Astrocyte (in vitro differentiated cells and primary cell): Measurements from ENCODE around the gene VGLL3.

Source experiments
- EZH2 ChIP-seq: IDR thresholded peaks from 2 replicates; pipeline ENCODE4 v1.6.1; 2012; ENCODE audit warnings: mild to moderate bottlenecking, low read length, inconsistent platforms; ENCODE audit not compliant: insufficient read depth
- TF ChIP-seq, protein P1 (sequence below): IDR thresholded peaks from 2 replicates; pipeline ENCODE4 v1.5.1; 2011; ENCODE audit warnings: low read depth, mild to moderate bottlenecking, inconsistent platforms, low read length, moderate library complexity; ENCODE audit not compliant: insufficient read depth

DNA sequence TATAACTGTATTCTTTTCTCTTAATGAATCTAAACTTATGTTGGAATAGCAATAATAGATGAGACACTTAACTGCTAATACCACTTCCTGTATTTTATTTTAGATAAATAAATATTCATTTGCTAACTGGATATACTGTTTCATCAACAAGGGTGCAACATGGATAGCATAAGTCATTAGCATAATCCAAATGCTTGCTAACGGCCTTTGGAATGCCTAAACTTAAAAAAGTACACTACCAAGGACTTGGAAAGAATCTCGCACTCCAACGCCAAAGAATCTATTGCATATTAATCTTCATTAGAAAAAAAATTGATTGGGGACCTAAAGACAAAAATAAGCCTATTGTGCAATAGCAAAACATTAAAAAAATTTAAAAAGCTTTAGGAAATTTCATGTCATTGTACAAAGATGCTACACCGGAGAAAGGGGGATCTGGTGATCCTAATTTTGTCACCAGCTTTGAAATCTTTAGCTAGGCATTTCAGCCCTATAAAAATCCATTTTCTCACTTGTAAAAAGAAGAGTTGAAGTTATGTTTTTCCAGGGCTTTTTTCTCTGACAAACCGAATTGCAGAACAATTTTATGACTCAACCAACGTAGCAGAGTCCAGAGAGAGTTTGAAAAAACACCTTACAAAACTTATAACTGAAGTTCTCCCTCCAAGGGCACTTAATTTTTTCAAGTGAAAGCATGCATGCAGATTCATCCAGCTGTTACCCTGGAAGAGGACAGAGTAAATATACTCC, 4.1 kb downstream of the VGLL3 start:
- TF ChIP-seq, protein P1, sequence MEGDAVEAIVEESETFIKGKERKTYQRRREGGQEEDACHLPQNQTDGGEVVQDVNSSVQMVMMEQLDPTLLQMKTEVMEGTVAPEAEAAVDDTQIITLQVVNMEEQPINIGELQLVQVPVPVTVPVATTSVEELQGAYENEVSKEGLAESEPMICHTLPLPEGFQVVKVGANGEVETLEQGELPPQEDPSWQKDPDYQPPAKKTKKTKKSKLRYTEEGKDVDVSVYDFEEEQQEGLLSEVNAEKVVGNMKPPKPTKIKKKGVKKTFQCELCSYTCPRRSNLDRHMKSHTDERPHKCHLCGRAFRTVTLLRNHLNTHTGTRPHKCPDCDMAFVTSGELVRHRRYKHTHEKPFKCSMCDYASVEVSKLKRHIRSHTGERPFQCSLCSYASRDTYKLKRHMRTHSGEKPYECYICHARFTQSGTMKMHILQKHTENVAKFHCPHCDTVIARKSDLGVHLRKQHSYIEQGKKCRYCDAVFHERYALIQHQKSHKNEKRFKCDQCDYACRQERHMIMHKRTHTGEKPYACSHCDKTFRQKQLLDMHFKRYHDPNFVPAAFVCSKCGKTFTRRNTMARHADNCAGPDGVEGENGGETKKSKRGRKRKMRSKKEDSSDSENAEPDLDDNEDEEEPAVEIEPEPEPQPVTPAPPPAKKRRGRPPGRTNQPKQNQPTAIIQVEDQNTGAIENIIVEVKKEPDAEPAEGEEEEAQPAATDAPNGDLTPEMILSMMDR: no peak
- TF ChIP-seq EZH2: no peak
